H1 (cell line): Measurements from ENCODE around the gene SIPA1L3. TPM values are rescaled to one million over a fixed set of nuclear protein-coding genes. Genes with fewer than 3 reads are reported as not detected.

Experiments
- CTCF ChIA-PET: fragments of 300-600 bp; sonication (Branson Sonifier 250); formaldehyde crosslinking; loops from one replicate; lab custom pipeline; 2021; ENCODE audit not compliant: partially characterized antibody; lab: Charles Lee
- POLR2A ChIA-PET: fragments of 300-600 bp; sonication (Branson Sonifier 250); formaldehyde crosslinking; loops from one replicate; lab custom pipeline; 2021; ENCODE audit warnings: inconsistent platforms; ENCODE audit not compliant: partially characterized antibody; lab: Charles Lee
- DNase-seq, 2 experiments: peaks; one replicate each; pipeline versions ENCODE4 v3.0.0 to v3.0.0-alpha.2; 2010 to 2022; ENCODE audit warnings: low spot score in 2 of 2, low read depth in 1 of 2, mixed read lengths in 1 of 2
- FAIRE-seq: peaks from 2 replicates; lab custom pipeline; 2011; peaks lifted over from hg19 to GRCh38; lab: Jason Lieb, UNC
- H2AFZ ChIP-seq: 2 replicates; pipeline ENCODE4 v1.8.1; 2012; ENCODE audit warnings: low read length, inconsistent platforms
- H2AK5ac ChIP-seq: 2 replicates; pipeline ENCODE4 v1.6.1; 2013; ENCODE audit warnings: low read depth, low read length
- H2BK120ac ChIP-seq: replicated peaks from 2 replicates; pipeline ENCODE3; 2013; ENCODE audit warnings: low read depth, low read length, inconsistent platforms
- H2BK12ac ChIP-seq: 2 replicates; pipeline ENCODE4 v1.6.1; 2013; ENCODE audit warnings: low read depth, low read length
- H2BK15ac ChIP-seq: 2 replicates; pipeline ENCODE4 v1.6.1; 2013; ENCODE audit warnings: low read length
- H2BK20ac ChIP-seq: 2 replicates; pipeline ENCODE4 v1.6.1; 2013; ENCODE audit warnings: low read length
- H2BK5ac ChIP-seq: 2 replicates; pipeline ENCODE4 v1.6.1; 2013; ENCODE audit warnings: low read depth, low read length
- H3K14ac ChIP-seq: 2 replicates; pipeline ENCODE4 v1.6.1; 2013; ENCODE audit warnings: inconsistent platforms; ENCODE audit not compliant: insufficient read length
- H3K18ac ChIP-seq: 2 replicates; pipeline ENCODE4 v1.6.1; 2013; ENCODE audit warnings: low read length; ENCODE audit errors: extremely low read depth
- H3K23ac ChIP-seq: 2 replicates; pipeline ENCODE4 v1.6.1; 2013; ENCODE audit warnings: inconsistent platforms; ENCODE audit not compliant: insufficient read length
- H3K23me2 ChIP-seq: 2 replicates; pipeline ENCODE4 v1.6.1; 2013; ENCODE audit warnings: low read depth, low read length
- H3K27ac ChIP-seq: 2 replicates; pipeline ENCODE4 v1.6.1; 2011; ENCODE audit warnings: low read depth, low read length, inconsistent platforms
- H3K27me3 ChIP-seq, 4 experiments: replicated peaks in 1 of 4; 1 replicate in 1 of 4; 2 replicates in 3 of 4; pipeline versions ENCODE4 v1.6.1 to v1.8.1; 2011 to 2013; ENCODE audit warnings: low read length in 3 of 4, mild to moderate bottlenecking in 3 of 4, inconsistent platforms in 2 of 4, mixed read lengths in 2 of 4, moderate library complexity in 1 of 4; ENCODE audit not compliant: control insufficient read depth in 3 of 4, insufficient read depth in 3 of 4; ENCODE audit errors: extremely low read depth in 1 of 4
- H3K36me3 ChIP-seq, 4 experiments: 2 replicates each; pipeline versions ENCODE4 v1.6.1 to v1.8.1; 2011 to 2013; ENCODE audit warnings: mild to moderate bottlenecking in 4 of 4, low read length in 3 of 4, moderate library complexity in 2 of 4, control low read depth in 1 of 4, inconsistent platforms in 1 of 4; ENCODE audit not compliant: insufficient read depth in 4 of 4, control insufficient read depth in 2 of 4
- H3K4ac ChIP-seq: replicated peaks from 2 replicates; pipeline ENCODE3; 2013; ENCODE audit warnings: low read length, low read depth, mixed read lengths, inconsistent platforms; ENCODE audit not compliant: insufficient read length
- H3K4me1 ChIP-seq, 4 experiments: replicated peaks in 1 of 4; 1 replicate in 1 of 4; 2 replicates in 3 of 4; pipeline versions ENCODE4 v1.6.1 to v1.8.1; 2011 to 2013; ENCODE audit warnings: low read length in 3 of 4, inconsistent platforms in 2 of 4, mixed read lengths in 1 of 4; ENCODE audit not compliant: insufficient read depth in 4 of 4, control insufficient read depth in 3 of 4
- H3K4me2 ChIP-seq, 2 experiments: 2 replicates each; pipeline versions ENCODE4 v1.6.1 to v1.8.1; 2011 to 2013; ENCODE audit warnings: low read depth in 2 of 2, low read length in 2 of 2, control low read depth in 1 of 2, inconsistent platforms in 1 of 2, mild to moderate bottlenecking in 1 of 2; ENCODE audit not compliant: insufficient read depth in 1 of 2
- H3K4me3 ChIP-seq, 4 experiments: fragments of 200-600, 300-600 bp in 1 of 4; sonication (generic), shearing (Covaris generic), sonication (Bioruptor Twin) in 1 of 4; 2 replicates each; pipeline versions ENCODE4 v1.5.1 to v1.8.1; 2011 to 2016; ENCODE audit warnings: low read length in 4 of 4, low read depth in 3 of 4, control low read depth in 2 of 4, inconsistent platforms in 2 of 4, mild to moderate bottlenecking in 2 of 4, mixed read lengths in 1 of 4, moderate library complexity in 1 of 4; ENCODE audit not compliant: insufficient read depth in 2 of 4; ENCODE audit errors: extremely low read depth in 1 of 4
- H3K56ac ChIP-seq: replicated peaks from 2 replicates; pipeline ENCODE3; 2013; ENCODE audit warnings: low read depth, mild to moderate bottlenecking, mixed read lengths, low read length, inconsistent platforms; ENCODE audit not compliant: insufficient read length
- H3K79me1 ChIP-seq: 2 replicates; pipeline ENCODE4 v1.6.1; 2013; ENCODE audit warnings: low read depth, low read length, control low read depth
- H3K79me2 ChIP-seq, 2 experiments: 2 replicates each; pipeline versions ENCODE4 v1.6.1 to v1.8.1; 2012 to 2013; ENCODE audit warnings: low read length in 2 of 2, mild to moderate bottlenecking in 2 of 2, inconsistent platforms in 1 of 2; ENCODE audit not compliant: insufficient read depth in 2 of 2, control insufficient read depth in 1 of 2
- H3K9ac ChIP-seq, 4 experiments: replicated peaks in 1 of 4; 1 replicate in 1 of 4; 2 replicates in 3 of 4; pipeline versions ENCODE4 v1.6.1 to v1.8.1; 2011 to 2013; ENCODE audit warnings: low read depth in 3 of 4, low read length in 3 of 4, control low read depth in 2 of 4, mild to moderate bottlenecking in 2 of 4, moderate library complexity in 2 of 4, inconsistent platforms in 1 of 4; ENCODE audit errors: extremely low read depth in 1 of 4
- H3K9me3 ChIP-seq, 2 experiments: 2 replicates each; pipeline versions ENCODE4 v1.6.1 to v1.8.1; 2012 to 2013; ENCODE audit warnings: mild to moderate bottlenecking in 2 of 2, moderate library complexity in 2 of 2, control low read depth in 1 of 2, inconsistent platforms in 1 of 2, low read depth in 1 of 2, low read length in 1 of 2, mixed read lengths in 1 of 2; ENCODE audit not compliant: insufficient read depth in 2 of 2
- H4K20me1 ChIP-seq, 2 experiments: replicated peaks in 1 of 2; 2 replicates each; pipeline versions ENCODE3 to v1.8.1; 2011 to 2013; ENCODE audit warnings: inconsistent platforms in 2 of 2, low read length in 2 of 2, mild to moderate bottlenecking in 1 of 2; ENCODE audit not compliant: insufficient read depth in 2 of 2, control insufficient read depth in 1 of 2
- H4K5ac ChIP-seq: 2 replicates; pipeline ENCODE4 v1.6.1; 2013; ENCODE audit warnings: low read length, low read depth, mixed read lengths, inconsistent platforms; ENCODE audit not compliant: insufficient read length
- H4K8ac ChIP-seq: 2 replicates; pipeline ENCODE4 v1.8.0; 2013; ENCODE audit warnings: mild to moderate bottlenecking, moderate library complexity, low read length, inconsistent platforms; ENCODE audit not compliant: insufficient read depth; ENCODE audit errors: extremely low read depth
- H4K91ac ChIP-seq: replicated peaks from 2 replicates; pipeline ENCODE3; 2013; ENCODE audit warnings: low read length, mixed read lengths, inconsistent platforms; ENCODE audit not compliant: insufficient read length
- ASH2L ChIP-seq: fragments of 200-600, 300-600 bp; sonication (generic); IDR thresholded peaks from one replicate; pipeline ENCODE4 v1.7.1; 2017; ENCODE audit warnings: low read length
- BCL11A ChIP-seq, 2 experiments: IDR thresholded peaks; one replicate each; pipeline ENCODE4 v1.6.1; 2011; ENCODE audit warnings: low read depth in 2 of 2, low read length in 2 of 2, mild to moderate bottlenecking in 2 of 2
- KDM1A ChIP-seq: fragments of 200-600, 300-600 bp; sonication (generic); IDR thresholded peaks from 2 replicates; pipeline ENCODE4 v1.7.1; 2016; ENCODE audit warnings: mild to moderate bottlenecking, low read length, borderline replicate concordance
- RNF2 ChIP-seq: fragments of 200-900, 300-1000 bp; sonication (generic); IDR thresholded peaks from 2 replicates; pipeline ENCODE4 v1.7.1; 2016; ENCODE audit warnings: borderline replicate concordance, low read depth, mild to moderate bottlenecking, antibody characterized with exemption, low read length; ENCODE audit not compliant: poor library complexity, severe bottlenecking; ENCODE audit errors: missing control alignments
- SP4 ChIP-seq: IDR thresholded peaks from 2 replicates; pipeline ENCODE4 v1.6.1; 2012; ENCODE audit warnings: low read length, inconsistent platforms
- ZNF274 ChIP-seq: IDR thresholded peaks from 2 replicates; pipeline ENCODE4 v1.7.0; 2012; ENCODE audit warnings: low read length, borderline replicate concordance; ENCODE audit errors: extremely low read depth
- WGBS, 2 experiments: shearing (Covaris generic) in 1 of 2; methylation state at CpG; one replicate each; pipeline versions ENCODE4 v1.1.6 to v1.1.7; 2013 to 2015; ENCODE audit warnings: low lambda C conversion rate in 2 of 2, mixed read lengths in 2 of 2, inconsistent platforms in 1 of 2, low coverage in 1 of 2, missing lambda C conversion rate in 1 of 2; ENCODE audit not compliant: insufficient replicate concordance in 2 of 2, insufficient coverage in 1 of 2, insufficient read length in 1 of 2; ENCODE audit errors: extremely low coverage in 1 of 2, missing lambda C conversion rate in 1 of 2; 5-methylcytosine and 5-hydroxymethylcytosine counted together
- polyA plus RNA-seq, 7 experiments: library from polyadenylated mRNA; depleted of rRNA in 3 of 7; stranded (reverse) in 5 of 7; unstranded in 2 of 7; fragments of >200 nt in 5 of 7; fragments of 200-250 nt in 2 of 7; gene quantifications; 1 replicate in 5 of 7; 2 replicates in 1 of 7; 4 replicates in 1 of 7; pipeline versions ENCODE4 v1.2.1 to v1.2.3, GENCODE V29; 2011 to 2013; ENCODE audit warnings: missing spikeins in 2 of 7, mixed read lengths in 2 of 7
- total RNA-seq: library from RNA; stranded (reverse); fragmentation: NEBNext Ultra II Directional; extraction: Animal tissue kit (Norgen Biotek cat#: 25700); gene quantifications from 2 replicates; pipeline ENCODE4 v1.2.1, GENCODE V29; 2021

SIPA1L3 gene
- total and polyA plus RNA-seq, 2 of the 8 experiments (the other 6 are each of a cell fraction or from before 2014, with no cell fraction given), result 15.0 to 54.9 TPM

DNA sequence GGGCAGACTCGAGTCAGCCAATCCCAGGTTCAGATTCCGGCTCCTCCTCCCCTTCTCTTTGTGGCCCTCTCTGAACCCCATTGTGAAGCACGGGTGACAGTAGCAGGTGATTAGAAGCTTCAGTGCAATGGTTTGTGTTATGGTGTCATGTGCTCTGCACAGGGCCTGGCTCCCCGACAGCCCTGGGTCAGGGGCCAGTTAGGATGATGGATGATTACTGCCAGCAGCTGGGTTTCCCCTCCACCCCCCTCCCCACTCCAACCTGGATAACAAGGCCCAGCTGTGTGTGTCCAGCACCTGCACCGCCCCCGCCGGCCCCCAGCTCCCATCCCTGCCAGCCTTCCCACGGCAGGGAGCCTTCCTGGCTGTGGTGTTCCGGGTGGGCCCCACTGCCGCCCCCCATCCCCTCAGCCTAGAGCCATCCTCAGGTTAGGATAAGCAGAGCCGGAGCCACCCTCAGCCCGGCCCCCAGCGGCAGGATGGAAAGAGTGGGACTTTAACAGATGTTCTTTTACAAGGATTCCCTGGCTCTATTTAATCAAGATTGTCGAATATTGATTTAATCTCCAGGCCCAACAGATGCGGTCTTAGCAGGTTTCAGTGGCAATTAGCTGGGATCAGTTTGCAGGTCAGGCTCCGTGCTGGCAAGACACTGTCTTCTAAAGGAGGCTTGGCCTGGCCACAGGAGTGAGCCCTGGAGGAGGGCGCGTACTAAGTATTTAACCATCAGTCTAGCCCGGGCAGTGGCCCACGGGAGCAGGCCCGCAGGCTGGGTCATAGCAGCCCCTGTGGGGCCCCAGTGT is 156.2 kb downstream of the SIPA1L3 start:
- Histone ChIP-seq H2BK15ac (no peak overlapping the region), H2BK120ac (no peak overlapping the region), H2BK20ac (no peak overlapping the region), H3K9me3 (no peaks in the 10 kb centered on the region; a peak in 1 of 4 replicates), H3K79me2 (peaks cover 0 to 14% of the 10 kb centered on the region in 2 experiments; a peak in 2 of 4 replicates), H2AK5ac (no peak overlapping the region), H3K14ac (no peak overlapping the region), H3K4ac (peak overlapping the region; percentile 29), H3K4me3 (no peak overlapping the region), H3K9ac (no peak overlapping the region), H3K23me2 (no peaks in the 10 kb centered on the region), H3K27ac (no peak overlapping the region), H3K79me1 (peaks cover 7% of the 10 kb centered on the region; the same call in 1 of the 2 replicates)
- no peak for DNase-seq
- FAIRE-seq, result no peak
- CTCF ChIA-PET, result interaction anchor here (0.6 to 2.0 kb wide), 7 partner anchors 9 to 188 kb away, joined by 3 to 5 read pairs (median 3); no protein-coding TSS in a partner anchor
- POLR2A ChIA-PET, result interaction anchor here (0.7 to 1.8 kb wide), 2 partner anchors 11 to 146 kb away, joined by 3 to 6 read pairs; no protein-coding TSS in a partner anchor
- TF ChIP-seq BCL11A (IDR thresholded peaks at IDR 0.05; ENCODE audit: low read depth in 2 of 2, low read length in 2 of 2) (no peak), SP4 (no peak), ASH2L (no peak), RNF2 (no peak), ZNF274 (no peak), KDM1A (no peak)
- TF ChIP-seq, all 59 proteins: peak for 0
- Histone ChIP-seq H3K36me3 (no peaks in the 10 kb centered on the region), H4K20me1 (no peaks in the 10 kb centered on the region), H4K8ac (no peak overlapping the region), H3K18ac (no peak overlapping the region), H2BK12ac (no peak overlapping the region), H4K91ac (no peak overlapping the region), H3K56ac (no peak overlapping the region), H3K4me1 (peaks cover under 1 to 11% (median 6%) of the 10 kb centered on the region in 4 experiments), H2AFZ (no peak overlapping the region), H3K23ac (no peak overlapping the region), H4K5ac (no peak overlapping the region), H3K27me3 (no peaks in the 10 kb centered on the region), H2BK5ac (no peak overlapping the region), H3K4me2 (no peak overlapping the region)
- 82% methylated on average over 21 of the region's 21 CpGs; no CpG with 5 or more reads in 1 of the 2 experiments for WGBS, 2 experiments
